Activated T-cell treated with anti-CD3 and anti-CD28 coated beads for 1 hour (primary cell): Measurements from ENCODE around the gene SMYD3.
"Not testable (repeated sequence)": the region's sequence is repeated elsewhere in the genome, so short reads cannot be mapped to it uniquely, and the experiment has no call there.

Source experiments
- DNase-seq: peaks from one replicate; pipeline ENCODE4 v3.0.0-alpha.2; 2020; ENCODE audit warnings: low read depth

Gene SMYD3

DNA sequence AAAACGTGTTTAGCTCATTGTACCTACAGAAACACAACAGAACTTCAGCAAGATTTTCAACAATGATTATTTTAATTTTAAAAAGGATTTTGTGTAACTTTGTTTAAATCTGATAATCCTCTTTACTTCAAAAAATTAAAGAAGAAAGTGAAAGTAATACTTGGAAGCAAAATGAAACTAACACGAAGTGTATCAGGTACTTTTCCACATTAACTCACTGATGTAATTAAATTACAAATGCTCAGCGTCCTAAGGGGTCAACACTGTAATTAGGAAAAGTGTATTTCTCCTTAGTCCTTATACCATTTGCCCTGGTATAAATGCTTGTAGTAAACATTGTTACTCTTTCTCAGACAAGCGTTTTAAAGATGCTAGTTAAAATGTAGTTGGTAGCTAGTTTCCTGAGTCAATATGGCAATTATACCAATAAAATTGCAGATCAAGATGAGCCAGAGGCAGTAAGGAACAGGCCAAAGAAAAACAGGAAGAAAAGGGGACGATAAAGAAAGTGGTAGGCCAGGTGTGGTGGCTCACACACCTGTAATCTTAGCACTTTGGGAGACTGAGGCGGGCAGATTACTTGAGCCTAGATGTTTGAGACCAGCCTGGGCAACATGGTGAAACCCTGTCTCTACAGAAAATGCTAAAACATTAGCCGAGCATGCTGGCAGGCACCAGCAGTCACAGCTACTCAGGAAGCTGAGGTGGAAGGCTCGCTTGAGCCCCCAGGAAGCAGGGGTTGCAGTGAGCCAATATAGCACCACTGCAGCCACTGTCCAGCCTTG is 553.0 kb downstream of the SMYD3 start:
- DNase-seq = no peak

DNA sequence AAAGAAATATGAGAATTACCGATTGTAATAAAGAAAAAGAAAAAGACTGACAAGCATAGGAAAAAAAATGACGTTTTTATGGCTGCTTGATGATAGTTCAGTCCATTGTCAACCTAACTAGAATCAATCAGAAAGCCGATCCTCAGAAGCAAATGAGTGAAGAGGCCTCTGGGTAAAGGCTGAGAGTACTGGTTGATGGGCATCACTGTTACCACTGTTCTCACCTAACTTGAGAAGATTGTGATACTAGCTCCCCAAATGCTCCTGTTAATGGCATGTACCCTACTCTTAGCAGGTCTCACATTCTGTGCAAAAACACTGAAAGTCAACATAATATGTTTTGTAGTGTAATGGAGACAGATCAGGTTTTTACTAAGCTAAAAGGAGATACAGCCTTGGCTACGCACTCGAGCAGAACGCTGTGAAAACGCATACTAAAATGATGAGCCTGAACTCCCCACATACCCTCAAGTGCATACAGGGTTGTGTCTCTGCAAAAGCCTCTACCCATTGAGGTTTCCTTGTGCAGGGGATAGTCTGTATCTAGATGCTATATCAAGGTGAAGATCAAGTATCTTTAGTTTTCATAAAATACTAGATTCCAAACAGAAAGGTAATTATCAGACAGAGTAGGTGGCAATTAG is 554.6 kb downstream of the SMYD3 start:
- DNase-seq = no peak

DNA sequence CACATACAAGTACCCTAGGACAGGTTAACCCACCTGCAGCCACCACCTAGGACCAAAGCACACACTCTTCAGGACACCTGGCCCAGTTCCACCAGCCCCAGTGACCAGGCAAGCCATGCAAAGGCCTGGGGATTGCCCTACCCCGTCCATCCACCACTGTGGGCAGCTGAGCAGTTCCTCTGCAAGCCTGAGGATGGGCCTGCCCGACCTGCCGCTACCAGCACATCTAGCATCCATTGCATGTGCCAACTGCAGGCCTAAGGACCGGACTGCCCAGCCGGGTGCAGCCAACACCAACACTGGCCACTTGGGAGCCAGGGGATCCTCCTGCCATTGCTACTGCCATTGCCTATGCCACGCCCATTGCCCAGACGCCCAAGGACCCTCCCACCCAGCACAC is 558.3 kb downstream of the SMYD3 start:
- DNase-seq = no peak

GRCh38 chr1:245946905-245947304 is 560.2 kb downstream of the SMYD3 start:
- DNase-seq = no peak

DNA sequence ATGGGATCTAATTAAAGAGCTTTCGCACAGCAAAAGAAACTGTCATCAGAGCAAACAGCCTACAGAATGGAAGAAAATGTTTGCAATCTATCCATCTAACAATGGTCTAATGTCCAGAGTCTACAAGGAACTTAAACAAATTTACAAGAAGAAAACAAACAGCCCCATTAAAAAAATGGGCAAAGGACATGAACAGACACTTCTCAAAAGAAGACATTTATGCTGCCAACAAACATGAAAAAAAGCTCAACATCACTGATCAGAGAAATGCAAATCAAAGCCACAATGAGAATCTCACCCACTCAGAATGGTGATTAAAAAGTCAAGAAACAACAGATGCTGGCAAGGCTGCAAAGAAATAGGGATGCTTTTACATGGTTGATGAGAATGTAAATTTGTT is 561.9 kb downstream of the SMYD3 start:
- not testable (repeated sequence) for DNase-seq

DNA sequence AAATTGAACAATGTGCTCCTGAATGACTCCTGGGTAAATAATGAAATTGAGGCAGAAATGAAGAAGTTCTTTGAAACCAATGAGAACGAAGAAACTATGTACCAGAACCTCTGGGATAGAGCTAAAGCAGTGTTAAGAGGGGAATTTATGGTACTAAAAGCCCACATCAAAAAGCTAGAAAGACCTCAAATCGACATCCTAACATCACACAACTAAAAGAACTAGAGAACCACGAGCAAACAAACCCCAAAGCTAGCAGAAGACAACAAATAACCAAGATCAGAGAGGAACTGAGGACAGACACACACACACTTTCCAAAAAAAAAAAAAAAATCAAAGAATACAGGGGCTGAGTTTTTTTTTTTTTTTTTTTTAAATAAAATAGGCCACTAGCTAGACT is 564.2 kb downstream of the SMYD3 start:
- DNase-seq = no peak

DNA sequence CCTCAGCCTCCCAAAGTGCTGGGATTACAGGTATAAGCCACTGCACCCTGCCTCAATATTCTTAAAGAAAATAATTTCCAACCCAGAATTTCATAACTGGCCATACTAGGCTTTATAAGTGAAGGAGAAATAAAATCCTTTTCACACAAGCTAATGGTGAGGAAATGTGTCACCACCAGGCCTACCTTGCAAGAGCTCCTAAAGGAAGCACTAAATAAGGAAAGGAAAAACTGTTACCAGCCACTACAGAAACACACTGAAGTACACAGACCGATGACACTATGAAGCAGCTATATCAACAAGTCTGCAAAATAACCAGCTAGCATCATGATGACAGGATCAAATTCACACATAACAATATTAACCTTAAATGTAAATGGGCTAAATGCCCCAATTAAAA is 565.3 kb downstream of the SMYD3 start:
- DNase-seq = not testable (repeated sequence)

DNA sequence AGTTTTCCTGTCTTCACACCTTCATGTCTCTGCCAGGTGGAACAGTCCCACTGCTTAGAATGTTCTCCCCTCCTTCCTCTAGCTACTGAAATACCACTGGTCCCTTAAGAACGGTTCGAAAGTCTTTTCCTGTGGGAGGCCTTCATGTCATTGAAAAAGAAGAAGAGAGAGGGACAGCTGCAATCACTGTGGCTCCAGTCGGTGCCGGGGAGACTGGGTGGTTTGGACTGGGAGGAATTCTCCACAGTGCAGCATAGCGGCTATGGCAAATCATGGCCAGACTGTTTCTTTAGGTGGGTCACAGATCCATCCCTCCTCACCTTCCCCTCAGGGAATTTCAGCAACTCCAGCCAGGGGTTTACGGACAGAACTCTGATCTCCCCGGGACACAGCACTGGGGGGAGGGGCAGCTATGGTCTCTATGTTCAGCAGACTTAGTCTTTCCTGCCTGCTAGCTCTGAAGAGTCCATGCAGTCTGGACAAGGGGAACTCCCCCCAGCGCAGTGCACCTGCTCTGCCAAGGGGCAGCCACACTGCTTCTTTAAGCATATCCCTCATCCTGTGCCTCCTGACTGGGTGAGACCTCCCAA is 567.2 kb downstream of the SMYD3 start:
- no peak for DNase-seq

DNA sequence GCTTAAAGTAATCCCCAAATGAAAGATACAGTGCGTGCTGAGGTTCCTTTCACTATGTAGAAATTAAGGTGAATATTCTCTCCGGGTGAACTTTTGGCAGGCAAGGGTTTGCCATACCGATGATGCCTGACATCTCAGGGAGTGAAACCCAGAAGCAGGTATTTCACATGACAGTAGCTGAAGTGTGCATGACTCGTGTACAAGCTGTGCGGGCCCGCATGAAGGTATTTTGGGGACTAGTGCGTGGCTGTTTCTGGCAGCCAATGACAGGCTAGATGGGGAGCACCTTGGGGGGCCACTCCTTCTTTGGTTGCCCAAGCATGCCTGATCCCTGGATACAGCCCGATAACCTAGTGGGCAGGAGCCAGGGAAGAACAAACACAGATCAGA is 569.0 kb downstream of the SMYD3 start:
- DNase-seq = no peak

GRCh38 chr1:245937316-245938045 is 569.6 kb downstream of the SMYD3 start:
- DNase-seq = no peak

DNA sequence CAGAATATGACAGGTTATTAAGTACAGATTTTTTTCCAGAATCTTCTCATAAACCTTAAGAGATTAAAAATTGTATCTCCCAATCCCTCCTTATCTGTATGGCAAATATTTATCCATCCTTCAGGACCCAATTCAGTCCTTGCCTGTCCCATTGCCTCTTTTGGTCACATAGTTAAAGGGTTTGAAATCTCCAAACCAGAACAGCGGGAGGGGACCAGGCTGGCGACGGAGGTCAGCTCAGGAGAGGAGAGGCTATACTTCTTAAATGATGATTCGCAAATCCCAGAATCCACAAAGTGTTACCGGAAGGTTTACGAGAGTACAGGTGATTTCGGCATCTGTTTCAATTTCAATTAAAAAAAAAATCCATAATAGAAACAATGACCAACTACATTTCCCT is 572.7 kb downstream of the SMYD3 start:
- DNase-seq = no peak

DNA sequence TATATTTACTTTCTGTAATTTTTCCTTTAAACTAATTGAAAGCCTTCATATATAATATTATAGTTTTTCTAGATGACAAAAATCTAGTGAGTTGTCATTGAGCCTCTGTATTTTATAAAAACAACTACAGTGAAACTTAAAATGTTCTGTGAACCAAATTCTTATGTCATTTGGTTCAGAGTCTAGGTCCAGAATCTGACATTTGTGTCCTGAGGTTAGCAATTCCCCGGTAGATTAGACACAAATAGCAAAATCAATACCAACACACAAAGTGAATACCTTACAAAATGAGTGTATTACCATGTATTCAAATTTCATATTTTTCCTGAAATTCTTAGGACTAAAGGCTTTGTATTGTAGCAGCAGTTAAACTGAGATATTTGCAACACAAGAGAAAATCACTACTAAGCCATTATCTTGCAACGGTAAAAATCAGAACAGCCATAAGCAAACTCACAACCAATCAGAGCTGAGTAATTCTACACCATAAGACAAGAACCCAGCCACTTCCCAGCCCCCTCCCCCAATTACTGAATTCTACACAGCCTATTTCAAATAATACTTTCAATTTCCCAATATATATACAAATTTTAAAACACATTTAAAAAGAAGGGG is 573.5 kb downstream of the SMYD3 start:
- no peak for DNase-seq

DNA sequence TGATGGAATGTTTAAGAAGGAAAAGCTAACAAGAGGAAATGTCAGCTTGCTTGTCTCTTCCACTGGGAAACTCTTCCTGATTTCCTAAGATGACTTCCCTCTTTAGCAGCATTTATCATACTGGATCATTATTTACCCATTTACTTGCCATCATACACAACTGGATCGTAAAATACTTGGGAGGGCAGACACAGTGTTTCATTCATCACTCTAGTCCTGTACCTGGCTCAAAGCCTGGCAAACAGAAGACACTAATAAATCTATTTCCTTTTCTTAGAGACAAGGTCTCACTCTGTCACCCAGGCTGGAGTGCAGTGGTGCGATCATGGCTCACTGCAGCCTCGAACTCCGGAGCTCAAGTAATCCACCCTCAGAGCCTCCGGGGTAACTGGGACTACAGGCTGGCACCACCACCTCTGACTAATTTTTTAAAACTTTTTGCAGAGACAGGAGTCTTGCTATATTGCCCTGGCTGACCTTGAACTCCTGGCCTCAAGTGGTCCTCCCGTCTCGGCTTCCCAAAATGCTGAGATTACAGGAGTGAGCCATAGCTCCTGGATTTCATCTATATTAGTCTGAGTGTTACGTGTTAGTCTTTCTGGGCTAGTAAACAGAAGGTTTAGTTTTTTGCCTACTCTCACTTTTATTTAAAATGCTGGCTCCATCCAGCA is 574.6 kb downstream of the SMYD3 start:
- no peak for DNase-seq

GRCh38 chr1:245931450-245931849 is 575.6 kb downstream of the SMYD3 start:
- DNase-seq = no peak

DNA sequence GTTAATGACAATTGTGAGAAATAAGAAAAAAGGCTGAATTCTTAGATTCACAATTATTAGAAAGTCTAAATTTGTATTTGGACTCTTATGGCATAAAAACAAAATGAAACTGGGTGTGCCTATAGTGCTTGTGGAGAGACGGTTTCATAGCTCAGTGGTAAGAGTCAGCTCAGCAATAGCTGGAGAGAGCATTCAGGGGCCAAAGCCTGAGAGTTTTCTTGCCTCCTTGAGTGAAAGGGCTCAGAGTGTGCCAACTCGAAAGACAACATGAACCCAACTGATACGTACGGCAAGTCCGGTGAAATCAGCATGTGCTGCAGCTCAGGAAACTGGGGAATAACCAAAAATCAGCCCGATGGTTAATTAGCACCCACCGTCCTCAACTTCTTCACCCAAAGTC is 577.9 kb downstream of the SMYD3 start:
- DNase-seq = no peak

GRCh38 chr1:245926888-245927287 is 580.2 kb downstream of the SMYD3 start:
- no peak for DNase-seq

DNA sequence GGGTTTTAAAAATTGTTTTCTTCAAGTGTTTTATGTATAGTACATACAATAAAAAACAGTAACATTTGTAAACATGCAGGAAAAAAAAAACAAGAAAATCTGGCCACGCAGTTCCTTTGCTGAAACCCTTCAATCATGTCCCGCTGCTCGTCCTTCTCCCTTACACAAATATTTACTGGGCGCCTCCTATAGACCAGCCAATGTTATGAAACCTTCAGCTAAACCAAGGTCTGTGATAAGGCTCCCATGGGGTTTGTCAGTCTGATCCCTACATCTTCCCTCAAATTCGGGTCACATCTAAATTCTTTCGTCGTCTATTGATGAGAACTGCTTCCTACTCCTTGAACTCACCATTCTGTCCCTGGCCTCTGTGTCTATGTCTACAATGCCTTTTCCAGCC is 583.9 kb downstream of the SMYD3 start:
- DNase-seq = no peak

DNA sequence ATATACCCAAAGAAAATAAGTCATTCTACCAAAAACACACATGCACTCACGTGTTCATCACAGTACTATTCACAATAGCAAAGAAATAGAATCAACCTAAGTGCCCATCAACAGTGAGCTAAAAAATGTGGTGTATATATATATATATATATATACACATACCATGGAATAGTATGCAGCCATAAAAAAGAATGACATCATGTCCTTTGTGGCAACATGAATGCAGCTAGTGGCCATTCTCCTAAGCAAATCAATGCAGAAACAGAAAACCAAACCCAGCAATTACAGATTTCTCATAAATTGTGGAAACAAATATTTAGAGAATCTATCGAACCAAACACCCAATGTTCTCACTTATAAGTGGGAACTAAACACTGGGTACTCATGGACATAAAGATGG is 585.7 kb downstream of the SMYD3 start:
- no peak for DNase-seq

DNA sequence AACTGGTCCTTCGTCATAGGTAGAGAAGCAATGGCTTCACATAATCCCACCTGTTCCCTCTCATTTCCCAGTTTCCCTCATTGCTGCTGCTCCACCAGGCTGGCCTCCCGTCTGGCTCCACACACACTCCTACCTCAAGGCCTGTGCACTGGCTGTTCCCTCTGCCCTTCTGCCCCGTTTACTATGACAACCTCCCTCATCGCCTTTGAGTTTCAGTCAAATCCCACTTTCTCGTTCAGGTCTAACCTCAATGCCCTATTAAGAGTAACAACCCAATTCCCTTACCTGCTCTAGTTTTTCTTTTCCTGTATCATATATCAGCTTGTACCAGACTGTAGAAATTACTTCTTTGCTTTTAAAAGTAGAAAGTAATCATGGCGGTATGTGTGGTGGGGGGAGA is 589.7 kb downstream of the SMYD3 start:
- no peak for DNase-seq

DNA sequence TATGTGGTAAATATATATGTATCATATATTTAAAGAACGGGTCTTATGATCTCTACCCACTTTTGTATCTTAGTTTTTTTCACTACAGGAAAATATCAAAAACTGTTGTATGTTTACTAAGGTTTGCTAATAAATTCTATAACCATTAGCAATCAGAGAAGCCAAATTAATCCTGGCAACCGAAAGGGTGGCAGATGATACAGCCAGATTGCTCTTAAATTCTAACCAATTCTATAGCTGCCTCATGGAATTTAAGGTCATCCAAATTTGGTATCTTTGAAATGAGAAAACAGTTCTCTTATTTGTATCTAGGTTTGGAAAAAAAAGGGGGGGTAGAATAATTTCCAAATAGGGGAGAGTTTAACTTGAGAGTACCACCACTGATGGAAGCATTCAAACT is 591.2 kb downstream of the SMYD3 start:
- no peak for DNase-seq

DNA sequence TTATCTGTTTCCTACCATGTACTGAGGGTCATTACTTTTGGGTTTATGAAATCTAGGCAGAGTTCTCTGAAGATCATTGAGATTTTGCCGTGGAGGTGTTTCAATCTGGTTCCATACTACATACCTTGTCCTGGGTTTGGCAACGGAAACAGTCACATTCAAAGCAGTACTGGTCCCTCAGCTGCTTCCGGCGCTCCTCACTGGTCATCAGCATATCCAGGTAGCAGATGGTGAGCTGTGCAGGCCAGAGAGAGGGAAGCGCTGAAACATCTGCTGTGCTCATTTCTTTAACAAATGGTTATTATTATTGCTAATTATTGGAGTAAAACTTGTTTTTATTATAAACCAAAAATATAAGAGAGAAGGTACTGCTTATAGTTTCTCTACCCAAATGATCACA is 591.7 kb downstream of the SMYD3 start:
- no peak for DNase-seq

DNA sequence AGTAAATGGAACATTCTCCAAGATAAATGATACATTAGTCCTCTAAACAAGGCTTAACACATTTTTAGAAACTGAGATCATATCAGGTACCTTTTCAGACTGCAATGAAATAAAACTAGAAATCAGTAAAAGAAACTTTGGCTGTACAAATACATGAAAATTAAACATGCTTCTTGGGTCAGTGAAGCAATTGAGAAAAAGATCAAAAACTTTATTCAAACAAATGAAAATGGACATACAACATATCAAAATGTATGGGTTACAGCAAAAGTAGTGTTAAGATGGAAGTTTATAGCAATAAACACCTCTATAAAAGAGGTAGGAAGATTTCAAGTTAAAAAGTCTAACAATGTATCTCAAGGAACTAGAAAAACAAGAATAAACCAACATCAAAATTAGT is 598.5 kb downstream of the SMYD3 start:
- DNase-seq = no peak
